Heart right ventricle (tissue), 16 donors: ENCODE data around the gene GPRIN1. TPM values are rescaled to one million over a fixed set of nuclear protein-coding genes. Genes with fewer than 3 reads are reported as not detected.

Experiments used
- ATAC-seq, 8 donors: fragments of 200-7000 bp; cut with Tn5 transposase; one replicate each; pipeline ENCODE4 v1.9.1; 2020; ENCODE audit warnings: mild to moderate bottlenecking in 8 of 8, moderate library complexity in 8 of 8, moderate number of reproducible peaks in 1 of 8
- DNase-seq, 2 donors: peaks; one replicate each; pipeline ENCODE4 v3.0.0-alpha.2; 2020
- H3K27ac ChIP-seq, 10 donors: fragments of 200-600 bp; sonication (generic) in 2 of 10; one replicate each; pipeline versions ENCODE4 v1.5.0 to v1.8.0; 2020 to 2022; ENCODE audit warnings: mild to moderate bottlenecking in 3 of 10
- H3K27me3 ChIP-seq, 7 donors: fragments of 200-600 bp; one replicate each; pipeline ENCODE4 v1.8.0; 2021 to 2022; ENCODE audit warnings: mild to moderate bottlenecking in 2 of 7
- H3K36me3 ChIP-seq, 9 donors: fragments of 200-600 bp; sonication (generic) in 1 of 9; one replicate each; pipeline versions ENCODE4 v1.5.0 to v1.8.0; 2020 to 2022; ENCODE audit warnings: mild to moderate bottlenecking in 2 of 9
- H3K4me1 ChIP-seq, 9 donors: fragments of 200-600 bp; sonication (generic) in 1 of 9; one replicate each; pipeline versions ENCODE4 v1.5.0 to v1.8.0; 2020 to 2022; ENCODE audit warnings: mild to moderate bottlenecking in 4 of 9
- H3K4me3 ChIP-seq, 10 donors: fragments of 200-600 bp; sonication (generic) in 2 of 10; one replicate each; pipeline versions ENCODE4 v1.5.0 to v1.8.0; 2020 to 2022; ENCODE audit warnings: mild to moderate bottlenecking in 7 of 10, moderate library complexity in 2 of 10
- H3K9me3 ChIP-seq, 11 donors: fragments of 200-600 bp in 10 of 11; sonication (generic) in 2 of 11; one replicate each; pipeline versions ENCODE4 v1.5.0 to v1.8.0; 2013 to 2022; ENCODE audit warnings: mild to moderate bottlenecking in 2 of 11, control low read depth in 1 of 11, moderate library complexity in 1 of 11
- CTCF ChIP-seq, 9 donors: fragments of 200-600 bp; sonication (generic) in 2 of 9; IDR thresholded peaks; one replicate each; pipeline versions ENCODE4 v1.5.0 to v1.8.0; 2021 to 2022; ENCODE audit warnings: antibody characterized with exemption in 9 of 9, mild to moderate bottlenecking in 5 of 9, moderate library complexity in 1 of 9
- WGBS, 2 donors: extraction: QIAGEN DNeasy Blood & Tissue Kit; methylation state at CpG; one replicate each; pipeline ENCODE4 v1.1.7; 2013; ENCODE audit warnings: inconsistent platforms in 1 of 2; 5-methylcytosine and 5-hydroxymethylcytosine counted together
- intact Hi-C, 10 donors: fragments of 100-400 bp; cut with DNase I; formaldehyde crosslinking; loops; one replicate each; pipeline versions ENCODE4 v1.11.1 to v1.14.2; 2022
- polyA plus RNA-seq, 2 donors: library from polyadenylated mRNA; stranded (reverse); fragments of 200-250 nt; gene quantifications; one replicate each; pipeline ENCODE4 v1.2.3, GENCODE V29; 2013
- total RNA-seq, 10 donors: library from RNA; stranded (reverse); fragmentation: NEBNext Ultra II Directional in 3 of 10; extraction: Animal tissue kit (Norgen Biotek cat#: 25700) in 3 of 10; gene quantifications; one replicate each; pipeline versions ENCODE4 v1.2.1 to v1.2.4, GENCODE V29; 2021 to 2023
- donor health status: Arrhythmogenic right ventricular cardiomyopathy.
- donor health status: ischemic (EF 13 %, LVEDD 7.1; RV severe dilation, severe dysfunction).
- donor health status: healthy with polysubstance abuse.
- donor health status: DM: no; HTN: yes; CAD: no.
- donor health status: DM: no; HTN: no; CAD: no.
- donor health status: ischemic (EF 25% LVEDD 6.9; RV normal size, moderate dysfunction).
- donor health status: ischemic (EF 25% LVEDD 5.7; RV mildly dilated, moderate dysfunction).
- donor health status: healthy.
- donor health status: DM: yes; HTN: yes; CAD: no.
- donor health status: Ischemic cardiomyopathy.
- donor health status: ischemic (EF 35%, LVEDD 5.7; RV mildly dilated, moderate dysfunction).
- donor health status: nonischemic (EF 11% LVEDD 7.7; RV severe dilation, severe dysfunction).
- donor health status: DM: yes; HTN: yes; CAD: no.
- donor health status: PGD.
- donor health status: ischemic (EF 29% LVEDD 5.4; RV normal size, mild dysfunction).
- donor health status: nonischemic (EF 23%, LVEDD 6.1; RV moderate dilation, normal function).

GPRIN1 gene
- total and polyA plus RNA-seq, 12 donors: 0.06 to 1.0 (median 0.36) TPM

- ATAC-seq (peak in 2 of 8 donors; percentile 47 to 50), DNase-seq (no peak)
Measured at GRCh38 chr5:176632745-176633144, 22.8 kb upstream of the GPRIN1 start.

GRCh38 chr5:176631383-176632200 lies 21.6 kb upstream of the GPRIN1 start:
- no peaks in the 10 kb centered on the region for H3K9me3 ChIP-seq
- DNase-seq: no peak
- TF ChIP-seq CTCF (IDR thresholded peaks at IDR 0.05): no peak
- ATAC-seq: no peak
- H3K4me1 ChIP-seq: peaks cover 7 to 18% (median 13%) of the 10 kb centered on the region in 9 donors
- no peaks in the 10 kb centered on the region for H3K36me3 ChIP-seq
- H3K27me3 ChIP-seq: peaks cover 10 to 95% (median 84%) of the 10 kb centered on the region in 7 donors
- WGBS, 2 donors: 79 to 85% methylated on average over 7 of the region's 7 CpGs
- no peak overlapping the region for H3K4me3 ChIP-seq
- no peak overlapping the region for H3K27ac ChIP-seq
- intact Hi-C loops: loop anchor here in 1 of 10 donors (10.0 kb wide), 1 partner anchor 57 kb away; no protein-coding TSS in a partner anchor

More at GRCh38 chr5:176632745-176633144, 22.8 kb upstream of the GPRIN1 start:
- no peak overlapping the region for H3K27ac ChIP-seq
- peaks cover 10 to 84% (median 73%) of the 10 kb centered on the region in 7 donors for H3K27me3 ChIP-seq
- H3K4me1 ChIP-seq: peaks cover 7 to 18% (median 13%) of the 10 kb centered on the region in 9 donors
- no peak for TF ChIP-seq CTCF (IDR thresholded peaks at IDR 0.05)
- WGBS, 2 donors: 74 to 83% methylated on average over 2 of the region's 2 CpGs
- no peak overlapping the region for H3K4me3 ChIP-seq
- no peaks in the 10 kb centered on the region for H3K36me3 ChIP-seq
- no peaks in the 10 kb centered on the region for H3K9me3 ChIP-seq
- intact Hi-C loops: loop anchor here in 1 of 10 donors (10.0 kb wide), 1 partner anchor 58 kb away; no protein-coding TSS in a partner anchor

GRCh38 chr5:176630681-176631222 lies 20.8 kb upstream of the GPRIN1 start:
- Histone ChIP-seq H3K4me3 (peak overlapping the region in 9 of 10 donors; percentile 25 to 52 (median 45)), H3K9me3 (no peaks in the 10 kb centered on the region), H3K4me1 (peaks cover 7 to 18% (median 13%) of the 10 kb centered on the region in 9 donors), H3K36me3 (no peaks in the 10 kb centered on the region), H3K27me3 (peaks cover 10 to 98% (median 93%) of the 10 kb centered on the region in 7 donors), H3K27ac (no peak overlapping the region)
- 7% methylated on average over 20 of the region's 20 CpGs for WGBS, 2 donors
- intact Hi-C loops: loop anchor here in 1 of 10 donors (10.0 kb wide), 1 partner anchor 56 kb away; no protein-coding TSS in a partner anchor
- TF ChIP-seq CTCF (IDR thresholded peaks at IDR 0.05): no peak
- DNase-seq: no peak
- peak in 2 of 8 donors; percentile 8 to 29 for ATAC-seq
